GM15510 (cell line): ENCODE measurements around the gene MSMB.

ENCODE experiments used
- POLR2A ChIP-seq: IDR thresholded peaks from 3 replicates; pipeline ENCODE4 v1.6.1; 2011; ENCODE audit warnings: borderline replicate concordance; ENCODE audit not compliant: insufficient read length; ENCODE audit errors: extremely low read depth

Gene MSMB

GRCh38 chr10:46024948-46025347 is 21.1 kb downstream of the MSMB start:
- no peak for TF ChIP-seq POLR2A

- TF ChIP-seq POLR2A, result peak; percentile 40
These were observed 22.9 kb downstream of the MSMB start for GRCh38 chr10:46022978-46023702.

GRCh38 chr10:46020344-46020657 is 25.8 kb downstream of the MSMB start:
- TF ChIP-seq POLR2A, result no peak

- TF ChIP-seq POLR2A, result no peak
These were observed 26.3 kb downstream of the MSMB start for GRCh38 chr10:46019569-46020343.

- TF ChIP-seq POLR2A, result no peak
These were observed 26.9 kb downstream of the MSMB start for GRCh38 chr10:46019177-46019528.

- TF ChIP-seq POLR2A, result no peak
These were observed 27.5 kb downstream of the MSMB start for GRCh38 chr10:46018453-46019176.

- TF ChIP-seq POLR2A, result no peak
These were observed 28.3 kb downstream of the MSMB start for GRCh38 chr10:46017733-46018132.

GRCh38 chr10:46016811-46017210 is 29.3 kb downstream of the MSMB start:
- no peak for TF ChIP-seq POLR2A

GRCh38 chr10:46016190-46016589 is 29.9 kb downstream of the MSMB start:
- TF ChIP-seq POLR2A, result no peak

- TF ChIP-seq POLR2A, result no peak
These were observed 31.2 kb downstream of the MSMB start for GRCh38 chr10:46014683-46015405.

- TF ChIP-seq POLR2A, result no peak
These were observed 31.9 kb downstream of the MSMB start for GRCh38 chr10:46014206-46014605.

GRCh38 chr10:46012746-46013145 is 33.3 kb downstream of the MSMB start:
- TF ChIP-seq POLR2A, result no peak

GRCh38 chr10:46006219-46006618 is 39.9 kb downstream of the MSMB start:
- TF ChIP-seq POLR2A, result no peak

GRCh38 chr10:46005383-46005782 is 40.7 kb downstream of the MSMB start:
- no peak for TF ChIP-seq POLR2A

GRCh38 chr10:46004963-46005362 is 41.1 kb downstream of the MSMB start:
- TF ChIP-seq POLR2A, result no peak
